Liver (tissue), 9 donors: ENCODE measurements around the gene SORCS2. TPM values are rescaled to one million over a fixed set of nuclear protein-coding genes. Genes with fewer than 3 reads are reported as not detected.

Source experiments
- DNase-seq: peaks from one replicate; pipeline ENCODE4 v3.0.0-alpha.2; 2017; ENCODE audit warnings: low spot score
- H3K27ac ChIP-seq, 2 donors: one replicate each; pipeline ENCODE4 v1.7.0; 2013; ENCODE audit warnings: inconsistent platforms in 2 of 2, low read length in 2 of 2, control low read depth in 1 of 2, low read depth in 1 of 2, mild to moderate bottlenecking in 1 of 2
- H3K27me3 ChIP-seq, 4 donors: one replicate each; pipeline versions ENCODE4 v1.6.1 to v1.7.0; 2013; ENCODE audit warnings: low read length in 3 of 4, inconsistent platforms in 1 of 4, mild to moderate bottlenecking in 1 of 4, moderate library complexity in 1 of 4; ENCODE audit not compliant: control insufficient read depth in 4 of 4, insufficient read depth in 4 of 4
- H3K36me3 ChIP-seq, 4 donors: one replicate each; pipeline versions ENCODE4 v1.6.1 to v1.7.0; 2013; ENCODE audit warnings: low read length in 3 of 4, mild to moderate bottlenecking in 3 of 4, low read depth in 1 of 4, moderate library complexity in 1 of 4; ENCODE audit not compliant: control insufficient read depth in 4 of 4, insufficient read depth in 3 of 4
- H3K4me1 ChIP-seq, 4 donors: one replicate each; pipeline versions ENCODE4 v1.6.1 to v1.7.0; 2013; ENCODE audit warnings: low read length in 3 of 4, mild to moderate bottlenecking in 3 of 4, moderate library complexity in 1 of 4; ENCODE audit not compliant: control insufficient read depth in 4 of 4, insufficient read depth in 4 of 4
- H3K4me3 ChIP-seq, 3 donors: one replicate each; pipeline versions ENCODE4 v1.6.1 to v1.7.0; 2013; ENCODE audit warnings: low read length in 3 of 3, control low read depth in 1 of 3, low read depth in 1 of 3, mild to moderate bottlenecking in 1 of 3
- H3K9ac ChIP-seq, 2 donors: one replicate each; pipeline ENCODE4 v1.7.0; 2013; ENCODE audit warnings: low read length in 2 of 2, mild to moderate bottlenecking in 2 of 2, moderate library complexity in 2 of 2, control low read depth in 1 of 2, low read depth in 1 of 2
- H3K9me3 ChIP-seq, 4 donors: one replicate each; pipeline versions ENCODE4 v1.6.1 to v1.7.0; 2013; ENCODE audit warnings: low read length in 3 of 4; ENCODE audit not compliant: control insufficient read depth in 4 of 4
- ATF3 ChIP-seq: IDR thresholded peaks from 2 replicates; pipeline ENCODE4 v1.6.1; 2016; ENCODE audit warnings: antibody characterized with exemption
- CTCF ChIP-seq: fragments of 150-350 bp; IDR thresholded peaks from 2 replicates; pipeline ENCODE4 v1.5.1; 2017; ENCODE audit warnings: improper control_type of control experiment, low read depth, low read length; ENCODE audit not compliant: missing input control
- EGR1 ChIP-seq, 2 donors: IDR thresholded peaks; 2 replicates each; pipeline ENCODE4 v1.6.1; 2016 to 2018; ENCODE audit warnings: antibody characterized with exemption in 2 of 2, low read depth in 2 of 2
- FOXA1 ChIP-seq: IDR thresholded peaks from 2 replicates; pipeline ENCODE4 v1.6.1; 2016; ENCODE audit warnings: antibody characterized with exemption
- HNF4A ChIP-seq, 2 donors: conservative IDR thresholded peaks; 2 replicates each; pipeline ENCODE4 v1.6.1; 2016; ENCODE audit warnings: antibody characterized with exemption in 2 of 2, mild to moderate bottlenecking in 2 of 2
- HNF4G ChIP-seq: IDR thresholded peaks from 2 replicates; pipeline ENCODE4 v1.6.1; 2016; ENCODE audit warnings: antibody characterized with exemption
- JUND ChIP-seq, 2 donors: IDR thresholded peaks; 2 replicates each; pipeline ENCODE4 v1.6.1; 2016; ENCODE audit warnings: antibody characterized with exemption in 2 of 2
- NR2F2 ChIP-seq: IDR thresholded peaks from 2 replicates; pipeline ENCODE4 v1.6.1; 2016; ENCODE audit warnings: antibody characterized with exemption
- RAD21 ChIP-seq, 2 donors: IDR thresholded peaks; 2 replicates each; pipeline ENCODE4 v1.6.1; 2016; ENCODE audit warnings: antibody characterized with exemption in 2 of 2, mild to moderate bottlenecking in 2 of 2
- SP1 ChIP-seq: IDR thresholded peaks from 2 replicates; pipeline ENCODE4 v1.6.1; 2018; ENCODE audit warnings: antibody characterized with exemption, mild to moderate bottlenecking
- TAF1 ChIP-seq: conservative IDR thresholded peaks from 2 replicates; pipeline ENCODE4 v1.6.1; 2016; ENCODE audit warnings: antibody characterized with exemption, mild to moderate bottlenecking
- YY1 ChIP-seq: IDR thresholded peaks from 2 replicates; pipeline ENCODE4 v1.6.1; 2016; ENCODE audit warnings: antibody characterized with exemption, mild to moderate bottlenecking
- WGBS: extraction: QIAGEN DNeasy Blood & Tissue Kit; methylation state at CpG from one replicate; pipeline ENCODE4 v1.1.7; 2013; 5-methylcytosine and 5-hydroxymethylcytosine counted together
- polyA plus RNA-seq, 2 donors: library from polyadenylated mRNA; stranded (reverse) in 1 of 2; unstranded in 1 of 2; fragments of 200-250 nt in 1 of 2; fragments of >200 nt in 1 of 2; fragmentation: Nextera tagmentation in 1 of 2; extraction: Ambion mirVana in 1 of 2; gene quantifications; one replicate each; pipeline versions ENCODE4 v1.2.1 to v1.2.3, GENCODE V29; 2013 to 2015
- total RNA-seq, 2 donors: library from RNA; depleted of rRNA; stranded (reverse); fragments of >200 nt; gene quantifications; one replicate each; pipeline ENCODE4 v1.2.3, GENCODE V29; 2014
- TF ChIP-seq, protein P1 (sequence below): IDR thresholded peaks from 2 replicates; pipeline ENCODE4 v1.6.1; 2016; ENCODE audit warnings: antibody characterized with exemption
- TF ChIP-seq, protein P2 (sequence below): IDR thresholded peaks from 2 replicates; pipeline ENCODE4 v1.6.1; 2016; ENCODE audit warnings: antibody characterized with exemption, mild to moderate bottlenecking
- TF ChIP-seq, protein P3 (sequence below): IDR thresholded peaks from 2 replicates; pipeline ENCODE4 v1.6.1; 2016; ENCODE audit warnings: antibody characterized with exemption
- donor health status: healthy.
- donor health status: healthy.
- donor health status: healthy.
- donor health status: healthy.
- donor health status: healthy.

The SORCS2 gene
- total and polyA plus RNA-seq, 4 donors = 0.10 to 1.4 (median 0.92) TPM

DNA sequence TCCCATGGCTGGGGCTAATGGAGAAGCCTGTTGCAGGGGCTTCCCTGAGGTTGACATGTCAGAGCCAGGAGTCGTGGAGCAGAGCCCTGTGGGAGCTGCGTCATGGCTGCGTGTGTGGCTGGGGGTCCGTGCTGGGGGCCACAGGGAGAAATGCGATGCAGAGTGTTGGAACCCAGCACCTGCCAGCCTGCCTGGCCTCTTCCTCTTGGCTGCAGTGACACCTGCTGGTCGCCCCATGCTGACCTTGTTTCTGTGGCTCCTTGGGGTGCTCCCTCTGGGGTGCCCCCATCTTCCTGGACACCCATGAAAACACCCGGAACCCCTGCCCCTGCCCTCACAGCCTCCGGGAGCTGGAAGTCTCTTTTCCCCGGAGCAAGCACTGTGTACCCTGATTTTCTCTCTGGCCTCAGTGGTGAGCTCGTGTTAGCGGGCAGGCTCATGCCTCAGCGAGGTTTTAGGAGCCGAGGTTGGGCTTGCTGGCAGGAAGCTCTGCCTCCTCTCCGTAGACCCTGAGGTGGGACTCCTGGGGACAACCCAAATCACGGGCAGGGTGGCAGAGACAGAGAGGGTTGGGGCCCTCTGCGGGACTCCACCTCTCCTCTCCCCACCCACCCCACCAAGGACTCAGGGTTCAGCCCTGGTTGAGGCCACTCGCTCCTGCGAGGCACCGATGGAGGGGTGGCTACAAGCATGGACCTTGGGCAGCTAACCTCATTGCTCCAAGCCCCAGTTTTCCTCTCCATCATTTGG is 103.7 kb downstream of the SORCS2 start:
- H3K27me3 ChIP-seq = no peaks in the 10 kb centered on the region
- WGBS = 73% methylated on average over 19 of the region's 19 CpGs
- H3K4me1 ChIP-seq = no peaks in the 10 kb centered on the region
- H3K9ac ChIP-seq = no peak overlapping the region
- peak; percentile 62 for TF ChIP-seq CTCF
- TF ChIP-seq TAF1 = no peak
- TF ChIP-seq JUND (IDR thresholded peaks at IDR 0.05) = no peak
- TF ChIP-seq RAD21 (IDR thresholded peaks at IDR 0.05) = peak; percentile 84 to 85
- H3K36me3 ChIP-seq = no peaks in the 10 kb centered on the region
- no peak overlapping the region for H3K27ac ChIP-seq
- peak; percentile 38 for DNase-seq
- H3K4me3 ChIP-seq = no peak overlapping the region
- H3K9me3 ChIP-seq = no peaks in the 10 kb centered on the region

GRCh38 chr4:7296661-7297335 is 104.5 kb downstream of the SORCS2 start:
- H3K36me3 ChIP-seq = no peaks in the 10 kb centered on the region
- no peak for DNase-seq
- 89% methylated on average over 23 of the region's 23 CpGs for WGBS
- H3K27ac ChIP-seq = no peak overlapping the region
- H3K4me1 ChIP-seq = no peaks in the 10 kb centered on the region
- no peak overlapping the region for H3K4me3 ChIP-seq
- H3K27me3 ChIP-seq = no peaks in the 10 kb centered on the region
- TF ChIP-seq SP1 (no peak), CTCF (no peak), NR2F2 (no peak), HNF4G (no peak), ATF3 (no peak), HNF4A (conservative IDR thresholded peaks at IDR 0.05) (no peak), JUND (IDR thresholded peaks at IDR 0.05) (no peak), YY1 (no peak), EGR1 (IDR thresholded peaks at IDR 0.05; ENCODE audit: low read depth in 2 of 2) (no peak), TAF1 (no peak), FOXA1 (no peak)
- TF ChIP-seq, protein P1, sequence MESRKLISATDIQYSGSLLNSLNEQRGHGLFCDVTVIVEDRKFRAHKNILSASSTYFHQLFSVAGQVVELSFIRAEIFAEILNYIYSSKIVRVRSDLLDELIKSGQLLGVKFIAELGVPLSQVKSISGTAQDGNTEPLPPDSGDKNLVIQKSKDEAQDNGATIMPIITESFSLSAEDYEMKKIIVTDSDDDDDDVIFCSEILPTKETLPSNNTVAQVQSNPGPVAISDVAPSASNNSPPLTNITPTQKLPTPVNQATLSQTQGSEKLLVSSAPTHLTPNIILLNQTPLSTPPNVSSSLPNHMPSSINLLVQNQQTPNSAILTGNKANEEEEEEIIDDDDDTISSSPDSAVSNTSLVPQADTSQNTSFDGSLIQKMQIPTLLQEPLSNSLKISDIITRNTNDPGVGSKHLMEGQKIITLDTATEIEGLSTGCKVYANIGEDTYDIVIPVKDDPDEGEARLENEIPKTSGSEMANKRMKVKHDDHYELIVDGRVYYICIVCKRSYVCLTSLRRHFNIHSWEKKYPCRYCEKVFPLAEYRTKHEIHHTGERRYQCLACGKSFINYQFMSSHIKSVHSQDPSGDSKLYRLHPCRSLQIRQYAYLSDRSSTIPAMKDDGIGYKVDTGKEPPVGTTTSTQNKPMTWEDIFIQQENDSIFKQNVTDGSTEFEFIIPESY = no peak
- TF ChIP-seq, protein P2, sequence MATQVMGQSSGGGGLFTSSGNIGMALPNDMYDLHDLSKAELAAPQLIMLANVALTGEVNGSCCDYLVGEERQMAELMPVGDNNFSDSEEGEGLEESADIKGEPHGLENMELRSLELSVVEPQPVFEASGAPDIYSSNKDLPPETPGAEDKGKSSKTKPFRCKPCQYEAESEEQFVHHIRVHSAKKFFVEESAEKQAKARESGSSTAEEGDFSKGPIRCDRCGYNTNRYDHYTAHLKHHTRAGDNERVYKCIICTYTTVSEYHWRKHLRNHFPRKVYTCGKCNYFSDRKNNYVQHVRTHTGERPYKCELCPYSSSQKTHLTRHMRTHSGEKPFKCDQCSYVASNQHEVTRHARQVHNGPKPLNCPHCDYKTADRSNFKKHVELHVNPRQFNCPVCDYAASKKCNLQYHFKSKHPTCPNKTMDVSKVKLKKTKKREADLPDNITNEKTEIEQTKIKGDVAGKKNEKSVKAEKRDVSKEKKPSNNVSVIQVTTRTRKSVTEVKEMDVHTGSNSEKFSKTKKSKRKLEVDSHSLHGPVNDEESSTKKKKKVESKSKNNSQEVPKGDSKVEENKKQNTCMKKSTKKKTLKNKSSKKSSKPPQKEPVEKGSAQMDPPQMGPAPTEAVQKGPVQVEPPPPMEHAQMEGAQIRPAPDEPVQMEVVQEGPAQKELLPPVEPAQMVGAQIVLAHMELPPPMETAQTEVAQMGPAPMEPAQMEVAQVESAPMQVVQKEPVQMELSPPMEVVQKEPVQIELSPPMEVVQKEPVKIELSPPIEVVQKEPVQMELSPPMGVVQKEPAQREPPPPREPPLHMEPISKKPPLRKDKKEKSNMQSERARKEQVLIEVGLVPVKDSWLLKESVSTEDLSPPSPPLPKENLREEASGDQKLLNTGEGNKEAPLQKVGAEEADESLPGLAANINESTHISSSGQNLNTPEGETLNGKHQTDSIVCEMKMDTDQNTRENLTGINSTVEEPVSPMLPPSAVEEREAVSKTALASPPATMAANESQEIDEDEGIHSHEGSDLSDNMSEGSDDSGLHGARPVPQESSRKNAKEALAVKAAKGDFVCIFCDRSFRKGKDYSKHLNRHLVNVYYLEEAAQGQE = no peak
- TF ChIP-seq, protein P3, sequence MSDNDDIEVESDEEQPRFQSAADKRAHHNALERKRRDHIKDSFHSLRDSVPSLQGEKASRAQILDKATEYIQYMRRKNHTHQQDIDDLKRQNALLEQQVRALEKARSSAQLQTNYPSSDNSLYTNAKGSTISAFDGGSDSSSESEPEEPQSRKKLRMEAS = no peak
- no peak overlapping the region for H3K9ac ChIP-seq
- no peaks in the 10 kb centered on the region for H3K9me3 ChIP-seq
